ENCODE measurements around the gene OR1M1. TPM values are rescaled to one million over a fixed set of nuclear protein-coding genes. Genes with fewer than 3 reads are reported as not detected.
A peak's percentile ranks its signal among the peaks of the same experiment; 100 is the strongest.
"Not testable (repeated sequence)": the region's sequence is repeated elsewhere in the genome, so short reads cannot be mapped to it uniquely, and the experiment has no call there.

Gene OR1M1, protein sequence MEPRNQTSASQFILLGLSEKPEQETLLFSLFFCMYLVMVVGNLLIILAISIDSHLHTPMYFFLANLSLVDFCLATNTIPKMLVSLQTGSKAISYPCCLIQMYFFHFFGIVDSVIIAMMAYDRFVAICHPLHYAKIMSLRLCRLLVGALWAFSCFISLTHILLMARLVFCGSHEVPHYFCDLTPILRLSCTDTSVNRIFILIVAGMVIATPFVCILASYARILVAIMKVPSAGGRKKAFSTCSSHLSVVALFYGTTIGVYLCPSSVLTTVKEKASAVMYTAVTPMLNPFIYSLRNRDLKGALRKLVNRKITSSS
- total RNA-seq (ENCODE audit: insufficient read depth, low replicate concordance): 1.2 TPM

DNA sequence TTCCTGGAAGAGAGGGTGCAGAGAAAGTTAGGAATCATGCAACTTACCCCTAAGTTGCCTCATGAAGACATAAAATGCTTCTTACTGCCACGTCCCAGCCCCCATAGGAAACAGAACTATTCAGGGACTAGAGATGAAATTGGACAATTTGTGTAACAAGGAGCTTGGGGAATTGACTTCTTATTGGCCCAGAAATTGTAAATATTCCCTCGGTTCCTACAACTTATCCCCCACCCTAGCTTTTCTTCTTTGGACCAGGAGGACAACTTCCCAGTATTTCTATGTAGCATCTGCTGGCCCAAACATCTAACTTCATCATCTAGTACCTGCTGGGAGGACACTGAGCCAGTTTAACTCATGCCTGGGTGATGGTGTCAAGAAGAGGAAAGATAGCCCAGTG lies at the start of gene OR1M1:
Gene OR1M1, plus strand, starts transcription at position 301 of the 400 bp plus-strand sequence. CDS start 6,184 bp downstream, outside the sequence.
- DNase-seq (ENCODE audit: low spot score): no peak

- peak; percentile 62 for DNase-seq (ENCODE audit: low spot score)
Measured at GRCh38 chr19:9037400-9038062, 49.3 kb upstream of the OR1M1 start.

DNA sequence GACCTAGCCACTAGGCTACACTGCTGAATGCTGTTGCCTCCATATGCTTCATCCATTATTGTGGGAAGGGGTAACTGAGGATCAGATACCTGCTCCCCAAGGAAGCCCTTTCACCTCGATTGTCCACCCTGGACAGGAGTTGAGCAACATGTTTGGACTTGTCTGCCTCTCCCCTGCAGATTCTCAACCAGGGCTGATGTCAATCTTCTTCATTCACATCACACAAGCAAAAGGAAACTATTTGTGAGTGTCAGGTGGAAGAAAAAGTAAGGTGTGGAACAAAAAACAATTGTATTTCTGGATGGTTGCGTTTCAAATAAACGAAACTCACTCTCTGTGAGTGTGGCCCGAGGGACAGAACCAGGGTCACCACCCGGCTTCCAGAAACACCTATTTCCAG lies 47.1 kb upstream of the OR1M1 start:
- no peak for DNase-seq (ENCODE audit: low spot score)

DNA sequence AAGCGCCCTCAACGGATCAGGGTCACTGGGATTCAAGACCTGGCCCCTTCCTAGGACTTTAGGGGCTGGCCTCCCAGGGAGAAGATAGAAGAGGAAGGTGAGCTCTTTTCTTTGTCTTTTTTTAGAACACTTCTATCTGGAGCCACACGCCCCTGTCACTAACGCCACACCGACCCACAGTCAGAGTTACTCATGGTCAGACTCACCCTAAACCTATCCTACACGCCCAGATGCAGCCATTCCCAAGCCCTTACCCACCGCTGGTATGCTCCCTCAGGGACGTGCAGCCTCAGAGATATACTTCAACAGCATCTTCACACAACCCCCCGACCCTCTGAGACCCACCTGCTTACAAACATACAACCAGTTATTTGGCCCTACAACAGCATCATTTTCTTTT lies 46.7 kb upstream of the OR1M1 start:
- DNase-seq (ENCODE audit: low spot score): no peak

DNA sequence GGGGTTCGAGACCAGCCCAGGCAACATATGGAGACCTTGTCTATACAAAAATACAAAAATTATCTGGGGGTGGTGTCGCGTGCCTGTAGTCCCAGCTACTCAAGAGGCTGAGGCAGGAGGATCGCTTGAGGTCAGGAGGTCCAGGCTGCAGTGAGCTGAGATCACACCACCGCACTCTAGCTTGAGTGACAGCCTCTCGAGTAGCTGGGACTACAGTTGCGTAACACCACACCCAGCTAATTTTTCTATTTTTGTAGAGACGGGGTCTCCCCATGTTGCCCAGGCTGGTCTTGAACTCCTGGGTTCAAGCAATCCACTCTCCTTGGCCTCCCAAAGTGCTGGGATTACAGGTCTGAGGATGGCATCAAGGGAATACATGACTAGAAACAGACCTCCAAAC lies 45.8 kb upstream of the OR1M1 start:
- DNase-seq (ENCODE audit: low spot score): no peak

GRCh38 chr19:9043524-9043923 lies 43.3 kb upstream of the OR1M1 start:
- no peak for DNase-seq (ENCODE audit: low spot score)

DNA sequence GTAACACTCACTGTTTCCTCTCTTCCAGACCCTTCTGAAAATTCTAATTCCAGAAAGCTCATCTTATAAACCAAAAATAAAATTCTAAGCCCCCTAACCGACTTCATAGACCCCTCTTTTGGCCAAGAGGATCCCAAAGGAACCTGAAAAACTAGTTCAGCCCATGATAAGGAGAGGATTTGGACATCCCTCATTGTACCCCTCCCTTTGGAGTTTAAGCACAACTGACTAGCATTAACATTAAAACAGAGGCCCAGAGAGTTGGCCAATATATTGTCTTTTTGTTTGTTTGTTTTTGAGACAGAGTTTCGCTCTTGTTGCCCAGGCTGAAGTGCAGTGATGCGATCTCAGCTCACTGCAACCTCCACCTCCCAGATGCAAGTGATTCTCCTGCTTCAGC lies 42.4 kb upstream of the OR1M1 start:
- no peak for DNase-seq (ENCODE audit: low spot score)

DNA sequence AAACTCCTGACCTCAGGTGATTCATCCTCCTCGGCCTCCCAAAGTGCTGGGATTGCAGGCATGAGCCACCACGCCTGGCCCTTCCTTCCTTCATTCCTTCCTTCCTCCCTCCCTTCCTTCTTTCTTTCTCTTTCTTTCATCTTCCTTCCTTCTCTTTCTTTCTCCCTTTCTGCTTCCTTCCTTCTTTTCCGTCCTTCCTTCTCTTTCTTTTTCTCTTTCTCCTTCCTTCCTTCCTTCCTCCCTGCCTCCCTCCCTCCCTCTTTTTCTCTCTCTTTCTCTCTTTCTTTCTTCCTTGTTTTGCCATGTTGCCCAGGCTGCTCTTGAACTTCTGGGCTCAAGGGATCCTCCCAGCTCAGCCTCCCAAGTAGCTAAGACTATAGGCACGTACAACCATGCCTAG lies 40.2 kb upstream of the OR1M1 start:
- no peak for DNase-seq (ENCODE audit: low spot score)

GRCh38 chr19:9052894-9053293 lies 34.0 kb upstream of the OR1M1 start:
- DNase-seq (ENCODE audit: low spot score): no peak

DNA sequence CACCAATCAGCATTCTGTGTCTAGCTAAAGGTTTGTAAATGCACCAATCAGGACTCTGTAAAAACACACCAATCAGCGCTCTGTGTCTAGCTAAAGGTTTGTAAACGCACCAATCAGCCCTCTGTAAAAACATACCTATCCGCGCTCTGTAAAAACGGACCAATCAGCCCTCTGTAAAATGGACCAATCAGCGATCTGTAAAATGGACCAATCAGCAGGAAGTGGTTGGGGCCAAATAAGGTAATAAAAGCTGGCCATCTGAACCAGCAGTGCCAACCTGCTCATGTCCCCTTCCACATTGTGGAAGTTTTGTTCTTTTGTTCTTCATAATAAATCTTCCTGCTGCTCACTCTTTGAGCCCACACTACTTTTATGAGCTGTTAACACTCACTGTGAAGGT lies 33.2 kb upstream of the OR1M1 start:
- DNase-seq (ENCODE audit: low spot score): not testable (repeated sequence)

DNA sequence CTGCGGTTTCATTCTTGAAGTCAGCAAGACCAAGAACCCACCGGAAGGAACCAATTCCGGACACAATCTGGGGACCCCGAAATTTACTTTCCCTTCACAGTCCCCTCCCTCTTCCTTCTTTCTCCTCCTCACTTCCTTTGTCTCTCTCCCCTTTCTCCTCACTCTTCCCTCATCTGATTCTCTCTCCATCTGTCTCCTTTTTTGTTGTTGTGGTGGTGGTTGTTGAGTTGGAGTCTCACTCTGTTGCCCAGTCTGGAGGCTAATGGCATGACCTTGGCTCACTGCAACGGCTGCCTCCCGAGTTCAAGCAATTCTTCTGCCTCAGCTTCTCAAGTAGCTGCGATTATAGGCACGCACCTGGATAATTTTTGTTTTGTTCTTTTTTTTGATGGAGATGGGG lies 32.7 kb upstream of the OR1M1 start:
- no peak for DNase-seq (ENCODE audit: low spot score)

DNA sequence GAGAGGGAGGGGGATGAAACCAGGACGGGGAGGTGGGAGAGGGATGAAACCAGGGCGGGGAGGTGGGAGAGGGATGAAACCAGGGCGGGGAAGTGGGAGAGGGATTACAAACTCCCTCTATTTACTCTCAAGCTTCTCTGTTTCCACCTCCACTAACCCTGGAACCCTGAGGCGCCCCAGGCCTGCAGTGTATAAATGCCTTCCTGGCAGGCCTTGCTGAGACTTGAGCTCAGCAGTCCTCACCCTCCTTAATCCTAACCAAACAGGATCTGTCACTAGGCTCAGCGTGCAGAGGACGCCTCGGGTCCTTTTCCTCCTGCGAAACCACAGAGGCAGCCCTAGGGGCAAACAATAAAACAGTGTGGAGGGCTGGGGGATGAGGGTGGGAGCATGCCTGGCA lies 32.1 kb upstream of the OR1M1 start:
- peak; percentile 86 for DNase-seq (ENCODE audit: low spot score)

GRCh38 chr19:9056131-9056530 lies 30.7 kb upstream of the OR1M1 start:
- DNase-seq (ENCODE audit: low spot score): not testable (repeated sequence)

DNA sequence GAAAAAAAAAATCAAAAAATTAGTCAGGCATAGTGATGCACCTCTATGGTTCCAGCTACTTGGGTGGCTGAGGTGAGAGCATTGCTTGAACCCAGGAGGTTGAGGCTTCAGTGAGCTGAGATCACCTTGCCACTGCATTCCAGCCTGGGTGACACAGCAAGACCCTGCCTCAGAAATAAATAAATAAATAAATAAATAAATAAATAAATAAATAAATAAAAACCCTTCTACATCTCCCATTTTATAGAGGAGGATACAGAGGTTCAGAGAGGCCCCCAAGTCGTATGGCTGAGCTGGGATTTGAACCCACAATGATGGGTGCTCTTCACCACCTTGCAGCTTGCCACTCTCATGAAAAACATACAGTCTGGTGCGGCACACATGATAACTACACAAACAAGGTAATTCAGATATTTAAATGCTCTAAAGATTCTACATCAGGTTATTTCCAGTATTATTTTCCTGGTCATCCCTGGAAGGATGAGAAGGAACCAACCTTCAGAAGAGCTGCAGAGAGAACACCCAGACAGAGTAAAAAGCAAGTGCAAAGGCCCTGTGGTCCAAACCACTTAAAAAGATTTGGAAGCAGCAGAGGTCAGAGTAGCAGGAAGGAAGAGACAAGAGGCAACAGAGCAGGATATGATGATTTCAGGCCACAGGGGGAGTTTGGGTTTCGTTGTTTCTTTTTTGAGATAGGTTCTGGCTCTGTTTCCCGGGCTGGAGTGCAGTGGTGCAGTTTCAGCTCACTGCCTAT lies 29.2 kb upstream of the OR1M1 start:
- no peak for DNase-seq (ENCODE audit: low spot score)

DNA sequence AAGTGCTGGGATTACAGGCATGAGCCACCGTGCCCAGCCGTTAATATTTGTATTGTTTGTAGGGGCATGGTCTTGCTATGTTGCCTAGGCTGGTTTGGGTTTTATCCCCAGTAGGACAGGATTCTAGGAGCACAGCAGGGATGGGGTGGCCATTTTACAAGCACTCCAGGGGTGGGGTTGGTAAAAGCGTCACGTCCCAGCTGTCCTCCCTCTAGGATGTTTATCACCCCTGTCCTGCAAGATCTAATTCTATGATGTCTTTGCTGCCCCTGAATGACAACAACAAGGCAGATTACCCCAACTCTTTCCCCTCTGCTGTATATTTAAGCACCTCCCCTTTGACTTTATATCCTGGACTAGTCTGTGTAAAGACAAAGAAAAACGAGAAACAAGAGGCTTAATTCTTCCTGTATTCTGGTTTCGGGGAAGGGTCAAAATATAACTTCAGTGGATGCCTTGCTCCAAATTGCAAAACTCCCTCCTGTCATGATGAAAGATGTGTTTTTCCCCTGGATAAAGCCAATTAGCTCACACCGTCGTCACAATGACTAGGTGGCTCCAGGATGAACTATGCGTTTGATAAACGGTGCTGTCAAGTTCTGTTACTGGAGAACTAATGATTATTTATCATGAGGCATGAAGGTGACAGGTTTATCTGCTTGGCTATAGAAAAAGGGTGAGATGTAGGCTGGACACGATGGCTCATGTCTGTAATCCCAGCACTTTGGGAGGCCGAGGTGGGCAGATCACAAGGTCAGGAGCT lies 27.8 kb upstream of the OR1M1 start:
- peak; percentile 68 for DNase-seq (ENCODE audit: low spot score)

DNA sequence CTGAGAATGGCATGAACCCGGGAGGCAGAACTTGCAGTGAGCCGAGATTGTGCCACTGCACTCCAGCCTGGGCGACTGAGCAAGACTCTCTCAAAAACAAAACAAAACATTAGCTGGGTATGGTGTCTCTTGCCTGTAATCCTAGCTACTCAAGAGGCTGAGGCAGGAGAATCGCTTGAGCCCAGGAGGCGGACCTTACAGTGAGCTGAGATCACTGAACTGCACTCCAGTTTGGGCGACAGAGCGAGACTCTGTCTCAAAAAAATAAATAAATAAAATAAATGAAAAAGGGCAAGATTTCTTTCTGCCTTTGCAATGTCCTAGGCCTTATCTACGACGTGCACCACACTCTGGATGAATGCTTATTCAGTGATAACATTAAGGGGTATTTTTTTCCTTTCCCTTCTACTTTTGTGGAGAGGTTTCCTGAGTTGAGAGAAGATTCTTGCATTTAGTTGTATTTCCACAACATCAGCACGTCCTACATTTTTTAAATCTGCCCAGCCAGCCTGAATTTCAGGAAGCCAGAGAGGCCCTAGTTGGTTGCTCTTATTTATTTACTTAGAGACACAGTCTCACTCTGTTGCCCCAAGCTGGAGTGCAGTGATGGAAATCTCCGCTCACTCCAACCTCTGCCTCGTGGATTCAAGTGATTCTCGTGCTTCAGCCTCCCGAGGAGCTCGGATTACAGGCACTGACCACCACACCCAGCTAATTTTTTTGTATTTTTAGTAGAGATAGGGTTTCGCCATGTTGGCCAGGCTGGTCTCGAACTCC lies 26.1 kb upstream of the OR1M1 start:
- DNase-seq (ENCODE audit: low spot score): peak; percentile 60

DNA sequence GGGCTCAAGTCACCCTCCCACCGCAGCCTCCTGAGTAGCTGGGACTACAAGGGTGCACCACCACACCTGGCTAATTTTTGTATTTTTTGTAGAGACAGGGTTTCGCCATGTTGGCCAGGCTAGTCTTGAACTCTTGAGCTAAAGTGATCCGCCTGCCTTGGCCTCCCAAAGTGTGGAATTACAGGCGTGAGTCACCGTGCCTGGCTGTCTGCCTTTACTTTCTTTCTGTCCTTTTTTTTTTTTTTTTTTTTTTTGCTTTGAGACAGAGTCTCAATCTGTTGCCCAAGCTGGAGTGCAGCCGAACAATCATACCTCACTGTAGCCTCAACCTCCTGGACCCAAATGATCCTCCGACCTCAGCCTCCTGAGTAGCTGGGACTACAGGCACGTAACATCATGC lies 25.0 kb upstream of the OR1M1 start:
- DNase-seq (ENCODE audit: low spot score): no peak

DNA sequence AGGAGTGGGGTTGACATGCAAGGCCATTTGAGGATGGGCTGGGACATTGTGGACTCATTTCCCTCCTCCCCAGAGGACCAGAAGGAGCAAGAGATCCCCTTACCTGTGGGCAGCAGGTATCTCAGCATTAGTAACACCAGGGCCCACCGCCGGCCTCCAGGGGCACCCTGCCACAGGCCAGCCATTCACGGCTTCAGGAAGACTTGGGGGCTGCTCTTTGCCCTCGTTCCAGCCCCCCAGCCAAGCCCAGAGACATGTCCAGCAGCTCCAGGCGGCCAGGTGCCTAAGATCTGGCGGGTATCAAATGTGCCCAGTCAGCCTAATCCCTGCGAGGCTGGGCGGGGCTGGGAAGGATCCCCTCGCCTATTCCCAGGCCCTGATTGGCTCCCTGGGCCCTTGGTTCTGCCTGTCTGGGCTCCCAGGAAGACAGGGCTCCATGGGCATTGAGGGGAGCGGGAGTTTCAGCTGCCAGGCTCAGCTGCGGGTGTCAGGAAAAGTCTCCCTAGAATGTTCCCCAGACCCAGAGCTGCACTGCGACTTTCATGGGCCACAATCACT lies 21.3 kb upstream of the OR1M1 start:
- DNase-seq (ENCODE audit: low spot score): no peak

- no peak for DNase-seq (ENCODE audit: low spot score)
Measured at GRCh38 chr19:9070066-9070465, 16.8 kb upstream of the OR1M1 start.

DNA sequence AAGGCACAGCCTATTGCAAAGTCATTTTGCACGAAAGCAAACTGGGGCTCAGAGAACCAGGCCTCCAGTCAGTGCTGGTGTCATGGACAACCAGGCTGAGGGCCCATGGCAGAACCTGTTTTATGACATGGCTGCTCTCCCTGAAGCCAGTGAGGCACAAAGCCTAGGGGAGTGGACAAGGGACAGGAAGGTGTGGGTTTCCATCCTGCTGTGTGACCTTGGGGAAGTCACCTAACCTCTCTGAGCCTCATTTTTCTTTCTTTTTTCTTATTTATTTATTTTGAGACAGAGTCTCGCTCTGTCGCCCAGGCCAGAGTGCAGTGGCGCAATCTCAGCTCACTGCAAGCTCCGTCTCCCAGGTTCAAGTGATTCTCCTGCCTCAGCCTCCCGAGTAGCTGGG lies 15.1 kb upstream of the OR1M1 start:
- DNase-seq (ENCODE audit: low spot score): not testable (repeated sequence)

GRCh38 chr19:9073806-9074205 lies 13.1 kb upstream of the OR1M1 start:
- DNase-seq (ENCODE audit: low spot score): no peak

All from umbilical cord (tissue), 2 donors.